Hepatocyte (in vitro differentiated cells): ENCODE data around the gene NT5DC1. TPM values are rescaled to one million over a fixed set of nuclear protein-coding genes. Genes with fewer than 3 reads are reported as not detected.

Source experiments
- DNase-seq: peaks from one replicate; pipeline ENCODE4 v3.0.0-alpha.2; 2016; ENCODE audit warnings: low spot score
- H2AFZ ChIP-seq: fragments of 200-600 bp; sonication (generic); 2 replicates; pipeline ENCODE4 v1.6.0; 2016; ENCODE audit warnings: antibody characterized with exemption, mild to moderate bottlenecking
- H3K27ac ChIP-seq: fragments of 200-600 bp; sonication (generic); 2 replicates; pipeline ENCODE4 v1.5.1; 2016; ENCODE audit warnings: mild to moderate bottlenecking
- H3K27me3 ChIP-seq: fragments of 200-600 bp; sonication (generic); 2 replicates; pipeline ENCODE4 v1.6.1; 2016
- H3K36me3 ChIP-seq: fragments of 200-600 bp; sonication (generic); replicated peaks from 2 replicates; pipeline ENCODE4 v1.5.1; 2016; ENCODE audit warnings: low read depth; ENCODE audit not compliant: insufficient read depth
- H3K4me1 ChIP-seq: fragments of 200-600 bp; sonication (generic); 2 replicates; pipeline ENCODE4 v1.5.1; 2016; ENCODE audit warnings: mild to moderate bottlenecking, moderate library complexity; ENCODE audit not compliant: insufficient read depth
- H3K4me2 ChIP-seq: fragments of 200-600 bp; sonication (generic); 2 replicates; pipeline ENCODE4 v1.6.0; 2016
- H3K4me3 ChIP-seq: fragments of 200-600 bp; sonication (generic); 2 replicates; pipeline ENCODE4 v1.5.1; 2016; ENCODE audit warnings: mild to moderate bottlenecking
- H3K79me2 ChIP-seq: fragments of 200-600 bp; sonication (generic); 2 replicates; pipeline ENCODE4 v1.6.0; 2017; ENCODE audit warnings: mild to moderate bottlenecking
- H3K9me2 ChIP-seq: fragments of 200-600 bp; sonication (generic); replicated peaks from 2 replicates; pipeline ENCODE4 v1.6.0; 2017; ENCODE audit warnings: mild to moderate bottlenecking; ENCODE audit not compliant: insufficient read depth
- H3K9me3 ChIP-seq: fragments of 200-600 bp; sonication (generic); 2 replicates; pipeline ENCODE4 v1.5.1; 2016; ENCODE audit warnings: low read depth, mild to moderate bottlenecking
- H4K20me1 ChIP-seq: fragments of 200-600 bp; sonication (generic); 2 replicates; pipeline ENCODE4 v1.6.0; 2016; ENCODE audit warnings: mild to moderate bottlenecking; ENCODE audit not compliant: insufficient read depth, poor library complexity, severe bottlenecking
- CTCF ChIP-seq: fragments of 200-600 bp; sonication (generic); IDR thresholded peaks from 2 replicates; pipeline ENCODE4 v1.5.1; 2016; ENCODE audit warnings: antibody characterized with exemption, mild to moderate bottlenecking; ENCODE audit not compliant: poor library complexity
- EZH2 ChIP-seq: fragments of 200-600 bp; sonication (generic); IDR thresholded peaks from 2 replicates; pipeline ENCODE4 v1.6.1; 2016; ENCODE audit warnings: antibody characterized with exemption, mild to moderate bottlenecking, borderline replicate concordance
- EZH2phosphoT487 ChIP-seq: fragments of 200-600 bp; sonication (generic); IDR thresholded peaks from one replicate; pipeline ENCODE4 v1.6.1; 2018; ENCODE audit warnings: antibody characterized with exemption, mild to moderate bottlenecking, low read depth, moderate library complexity; ENCODE audit not compliant: unreplicated experiment, severe bottlenecking
- WGBS: methylation state at CpG from one replicate; pipeline ENCODE4 v1.1.6; 2016; ENCODE audit warnings: low lambda C conversion rate; ENCODE audit errors: missing lambda C conversion rate; 5-methylcytosine and 5-hydroxymethylcytosine counted together
- polyA plus RNA-seq: library from polyadenylated mRNA; unstranded; fragments of >200 nt; fragmentation: Nextera tagmentation; extraction: Ambion mirVana; gene quantifications from 2 replicates; pipeline ENCODE4 v1.2.1, GENCODE V29; 2016
- total RNA-seq: library from RNA; depleted of rRNA; stranded (reverse); fragments of >200 nt; gene quantifications from 2 replicates; pipeline ENCODE4 v1.2.3, GENCODE V29; 2014

NT5DC1 gene
- total and polyA plus RNA-seq, 2 experiments from 2014 or later: 11.4 to 27.8 TPM

GRCh38 chr6:116263353-116263752 is 162.7 kb downstream of the NT5DC1 start:
- Histone ChIP-seq H2AFZ (no peak overlapping the region), H3K27me3 (no peaks in the 10 kb centered on the region), H3K9me3 (peaks cover 4% of the 10 kb centered on the region), H3K4me1 (no peaks in the 10 kb centered on the region), H3K9me2 (no peaks in the 10 kb centered on the region), H3K36me3 (no peaks in the 10 kb centered on the region), H3K4me3 (no peak overlapping the region), H4K20me1 (no peaks in the 10 kb centered on the region), H3K79me2 (peaks cover 22% of the 10 kb centered on the region), H3K27ac (no peak overlapping the region), H3K4me2 (no peak overlapping the region)
- TF ChIP-seq CTCF (no peak), EZH2 (no peak), EZH2phosphoT487 (no peak)
- 93% methylated on average over 1 of the region's 1 CpG for WGBS
- DNase-seq: no peak

GRCh38 chr6:116265041-116265829 is 164.6 kb downstream of the NT5DC1 start:
- Histone ChIP-seq H3K9me3 (peaks cover 4% of the 10 kb centered on the region), H3K4me2 (no peak overlapping the region), H3K9me2 (no peaks in the 10 kb centered on the region), H3K4me1 (no peaks in the 10 kb centered on the region), H3K27ac (no peak overlapping the region), H3K36me3 (no peaks in the 10 kb centered on the region), H4K20me1 (no peaks in the 10 kb centered on the region), H3K27me3 (no peaks in the 10 kb centered on the region), H2AFZ (no peak overlapping the region), H3K4me3 (no peak overlapping the region), H3K79me2 (peaks cover 22% of the 10 kb centered on the region)
- no peak for TF ChIP-seq EZH2
- TF ChIP-seq EZH2phosphoT487: no peak
- TF ChIP-seq CTCF: no peak
- no peak for DNase-seq
- WGBS: 95% methylated on average over 4 of the region's 4 CpGs

- Histone ChIP-seq H4K20me1 (no peaks in the 10 kb centered on the region), H3K4me1 (no peaks in the 10 kb centered on the region), H3K9me3 (peaks cover 4% of the 10 kb centered on the region), H3K79me2 (peaks cover 12% of the 10 kb centered on the region), H3K9me2 (no peaks in the 10 kb centered on the region), H3K27ac (no peak overlapping the region), H3K36me3 (no peaks in the 10 kb centered on the region), H2AFZ (no peak overlapping the region), H3K4me3 (no peak overlapping the region), H3K27me3 (no peaks in the 10 kb centered on the region), H3K4me2 (no peak overlapping the region)
- DNase-seq: no peak
- no peak for TF ChIP-seq EZH2
- no peak for TF ChIP-seq EZH2phosphoT487
- TF ChIP-seq CTCF: no peak
These were observed 166.2 kb downstream of the NT5DC1 start for GRCh38 chr6:116266803-116267202.
